Cerebellar nuclear complex (tissue), 1 donor: ENCODE results near the gene IFT25.

ENCODE experiments used
- DNase-seq, 2 experiments: peaks; one replicate each; lab custom pipeline; 2025; lab: John Stamatoyannopoulos, UW

IFT25 gene

GRCh38 chr1:53956308-53957168, 11.0 kb upstream of the IFT25 start:
- DNase-seq: no peak

- no peak for DNase-seq
These were observed 8.6 kb upstream of the IFT25 start for GRCh38 chr1:53954128-53954527.

- DNase-seq: no peak
These were observed 6.2 kb upstream of the IFT25 start for GRCh38 chr1:53951697-53952096.

DNA sequence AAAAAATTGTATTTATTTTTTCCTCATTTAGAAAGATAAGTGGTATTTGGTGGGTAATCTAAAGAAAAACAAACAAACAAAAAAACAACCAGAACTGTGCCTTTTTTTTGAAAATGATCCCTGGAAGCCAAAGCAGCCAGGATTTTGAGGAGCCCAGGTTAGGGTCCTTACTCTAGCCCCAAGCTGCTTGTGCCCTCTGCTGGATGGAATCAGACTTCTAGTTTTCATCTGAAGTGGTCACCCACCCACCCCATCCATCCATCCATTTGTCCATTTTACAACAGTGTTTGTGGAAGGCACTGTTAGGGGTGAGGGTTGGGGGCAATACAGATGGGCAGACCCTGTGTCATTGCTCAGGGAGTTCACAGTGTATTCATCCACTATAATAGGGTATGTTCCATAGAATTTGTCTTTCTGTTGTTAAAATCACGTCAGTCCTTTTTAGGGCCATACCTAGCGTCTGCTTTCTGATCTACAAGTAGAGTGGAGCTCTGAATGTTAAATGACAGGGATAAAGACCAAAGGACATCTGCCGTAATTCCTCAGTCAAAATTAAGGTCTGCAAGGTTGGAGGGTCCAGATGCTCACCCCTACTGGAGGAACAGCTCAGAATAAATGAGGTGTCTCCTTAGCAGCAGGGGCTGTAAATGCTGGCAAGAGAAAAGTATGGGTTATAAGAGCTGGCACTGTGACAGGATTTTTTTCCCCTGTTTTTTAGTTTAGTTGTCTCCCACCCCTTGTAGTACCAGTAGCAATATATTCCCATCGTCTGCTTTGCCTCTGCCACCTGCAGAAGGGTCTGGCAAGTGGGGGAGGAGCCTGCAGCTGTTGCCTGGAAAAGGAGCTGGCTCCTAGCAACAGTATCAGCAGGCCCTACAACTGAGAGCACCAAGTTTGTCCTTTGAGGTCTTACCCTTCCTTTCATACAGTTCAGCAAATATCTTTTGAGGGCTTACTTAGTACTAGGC, 3.8 kb upstream of the IFT25 start:
- DNase-seq: no peak

DNA sequence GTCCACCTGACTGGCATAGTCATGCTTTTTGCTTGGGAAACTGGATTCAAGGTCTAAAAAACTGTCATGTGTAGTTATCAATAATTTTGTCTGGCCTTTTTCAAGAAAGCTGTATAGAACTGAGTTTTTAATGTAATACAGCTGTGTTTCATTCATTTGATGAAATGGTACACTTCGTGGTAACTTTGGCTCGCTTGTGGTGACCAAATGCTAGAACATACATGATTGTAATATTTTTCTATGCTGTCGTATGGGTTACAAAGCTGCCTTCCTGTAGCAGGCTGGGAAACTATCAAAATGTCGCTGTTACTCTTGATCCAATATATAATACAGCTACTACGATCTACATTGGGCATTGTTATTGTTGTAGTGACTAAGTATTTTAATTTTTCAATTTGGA, 2.8 kb upstream of the IFT25 start:
- DNase-seq: no peak

- DNase-seq: no peak
These were observed 1.8 kb upstream of the IFT25 start for GRCh38 chr1:53947172-53947907.

GRCh38 chr1:53946252-53947171, 1.0 kb upstream of the IFT25 start, which contains the start of gene LRRC42:
Gene LRRC42 (plus strand): TSS chr1:53946350. CDS start chr1:53952000, 5,650 bp downstream.
- no peak for DNase-seq

GRCh38 chr1:53945183-53945432, 391 bp downstream of the IFT25 start:
- no peak for DNase-seq

DNA sequence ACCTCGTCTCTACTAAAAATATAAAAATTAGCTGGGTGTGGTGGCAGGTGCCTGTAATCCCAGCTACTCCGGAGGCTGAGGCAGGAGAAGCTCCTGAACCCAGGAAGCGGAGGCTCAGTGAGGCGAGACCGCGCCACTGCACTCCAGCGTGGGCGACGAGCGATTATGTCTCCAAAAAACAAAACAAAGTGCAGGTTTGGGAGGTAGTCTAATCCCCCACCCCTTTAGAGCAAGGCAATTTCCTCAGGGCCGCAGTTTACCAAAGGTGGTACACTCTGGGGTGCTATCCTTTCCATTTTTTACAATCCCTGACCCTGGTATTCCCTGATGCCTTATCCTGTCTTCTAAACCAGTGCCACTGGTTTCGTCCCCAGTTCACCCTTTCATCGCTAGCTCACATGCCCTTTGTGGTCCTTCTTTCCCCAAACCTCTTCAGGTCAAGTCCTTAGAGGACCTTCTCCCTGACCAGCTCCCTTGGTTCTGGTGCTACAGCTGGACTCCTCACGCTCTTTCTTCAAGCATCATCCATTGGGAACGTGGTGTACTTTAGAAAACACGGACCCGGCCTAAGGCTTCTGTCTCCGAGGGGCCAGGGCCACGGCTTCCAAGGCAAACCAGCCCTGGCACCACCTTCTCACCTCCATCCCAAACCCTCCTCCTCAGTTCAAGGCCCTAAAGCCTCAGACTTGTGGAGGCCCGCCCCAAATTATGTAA, 873 bp downstream of the IFT25 start:
- DNase-seq: no peak

DNA sequence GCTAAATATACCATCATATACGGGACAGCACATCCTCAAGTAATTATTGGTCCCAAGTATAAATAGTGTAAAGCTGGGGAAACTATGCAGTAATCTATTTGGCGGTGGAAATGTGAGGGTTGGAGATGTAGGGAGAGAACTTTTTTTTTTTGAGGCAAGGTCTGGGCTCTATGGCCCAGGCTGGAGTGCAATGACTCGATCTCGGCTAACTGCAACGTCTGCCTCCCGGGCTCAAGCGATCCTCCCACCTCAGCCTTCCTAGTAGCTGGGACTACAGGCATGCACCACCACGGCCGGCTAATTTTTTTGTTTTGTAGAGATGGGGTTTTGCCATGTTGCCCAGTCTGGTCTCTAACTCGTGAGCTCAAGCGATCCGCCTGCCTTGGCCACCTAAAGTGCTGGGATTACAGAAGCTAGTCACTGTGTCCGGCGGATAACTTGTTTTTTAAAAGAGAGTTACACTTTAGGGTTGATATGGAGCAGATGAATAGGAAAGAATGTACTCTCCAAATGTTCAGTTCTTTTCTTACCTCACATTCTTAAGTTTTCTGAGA, 1.9 kb downstream of the IFT25 start:
- DNase-seq: no peak

DNA sequence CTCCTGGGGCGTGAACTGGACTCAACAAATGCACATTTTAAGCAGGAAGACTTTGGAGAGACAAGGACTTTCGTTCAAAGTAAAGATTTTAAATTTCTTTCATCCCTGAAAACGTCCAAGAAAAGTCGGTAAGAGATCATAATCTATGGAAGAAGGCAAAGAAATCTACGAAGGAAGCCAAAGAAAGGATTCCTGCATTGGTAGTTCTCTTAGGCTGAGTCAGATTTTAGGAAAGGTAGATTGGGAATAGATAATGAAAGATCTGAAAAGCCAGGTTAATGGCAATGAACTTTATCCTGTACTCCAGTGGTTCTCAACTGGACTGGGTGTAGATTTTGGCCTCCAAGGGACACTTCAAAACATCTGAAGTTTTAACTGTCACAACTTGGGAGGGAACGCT, 2.4 kb downstream of the IFT25 start:
- no peak for DNase-seq

DNA sequence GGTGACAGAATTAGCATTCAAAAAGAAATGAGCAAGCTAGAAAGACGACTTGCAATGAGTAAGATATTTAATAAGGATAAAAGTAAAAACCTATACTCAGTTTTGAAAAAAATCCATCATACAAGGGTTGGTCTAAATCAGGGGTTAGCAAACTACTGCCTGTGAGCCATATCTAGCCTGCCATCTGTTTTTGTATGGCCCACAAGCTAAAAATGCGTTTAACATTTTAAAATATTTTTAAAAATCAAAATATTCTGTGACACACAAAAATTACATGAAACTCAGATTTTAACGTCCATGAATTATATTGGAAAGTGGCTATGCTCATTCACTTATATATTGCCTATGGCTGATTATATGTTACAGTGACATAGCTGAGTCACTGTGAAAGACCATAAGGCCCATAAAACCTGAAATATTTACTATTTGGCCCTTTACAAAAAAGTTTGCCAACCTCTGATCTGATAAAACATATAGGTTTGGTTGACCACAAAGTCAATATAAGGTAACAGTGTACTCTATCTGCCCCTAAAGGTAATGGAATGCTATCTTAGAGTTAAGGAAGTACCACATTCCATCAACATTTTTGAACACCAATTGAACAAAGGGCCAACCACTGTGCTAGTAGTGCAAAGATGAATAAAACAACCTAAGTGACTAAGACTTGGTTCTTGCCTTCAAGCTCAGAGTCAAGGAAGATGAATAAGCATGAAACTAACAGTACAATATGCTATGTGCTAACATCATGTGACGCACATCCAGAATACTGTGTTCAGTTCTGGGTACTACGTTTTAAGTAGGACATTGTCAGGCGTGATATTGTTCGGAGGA, 3.2 kb downstream of the IFT25 start:
- DNase-seq: no peak

- DNase-seq: no peak
These were observed 7.2 kb downstream of the IFT25 start for GRCh38 chr1:53938136-53938830.

- no peak for DNase-seq
These were observed 9.1 kb downstream of the IFT25 start for GRCh38 chr1:53936430-53936829.

DNA sequence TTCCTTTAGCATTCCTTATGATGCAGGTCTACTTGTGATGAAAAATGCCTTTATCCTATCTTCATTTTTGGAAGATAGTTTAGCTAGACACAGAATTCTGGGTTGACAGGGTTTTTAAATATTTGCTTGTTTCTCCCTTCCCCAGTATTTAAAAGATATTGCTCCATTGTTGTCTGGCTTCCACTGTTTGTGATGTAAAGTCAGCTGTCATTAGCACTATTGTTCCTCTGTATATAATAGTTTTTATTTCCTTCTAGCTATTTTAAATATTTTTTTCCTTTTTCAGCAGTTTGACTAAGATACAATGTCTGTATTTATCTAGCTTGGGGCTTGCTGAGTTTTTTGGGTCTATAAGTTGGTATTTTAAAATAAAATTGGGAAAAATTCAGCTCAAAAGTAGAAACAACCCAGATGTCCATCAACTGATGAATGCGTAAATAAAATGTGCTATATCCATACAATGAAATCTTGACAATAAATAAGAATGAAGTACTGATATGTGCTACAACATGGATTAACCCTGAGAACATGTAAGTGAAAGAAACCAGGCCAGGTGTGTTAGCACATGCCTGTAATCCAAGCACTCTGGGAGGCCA, 11.2 kb downstream of the IFT25 start:
- no peak for DNase-seq

GRCh38 chr1:53931523-53931922, 14.0 kb downstream of the IFT25 start:
- DNase-seq: no peak

- no peak for DNase-seq
These were observed 14.6 kb downstream of the IFT25 start for GRCh38 chr1:53930932-53931331.

- DNase-seq: no peak
These were observed 16.1 kb downstream of the IFT25 start for GRCh38 chr1:53929246-53929960.
